Measurements from ENCODE around the gene KCNK10.
"Not testable (repeated sequence)": the region's sequence is repeated elsewhere in the genome, so short reads cannot be mapped to it uniquely, and the experiment has no call there.

Gene KCNK10

DNA sequence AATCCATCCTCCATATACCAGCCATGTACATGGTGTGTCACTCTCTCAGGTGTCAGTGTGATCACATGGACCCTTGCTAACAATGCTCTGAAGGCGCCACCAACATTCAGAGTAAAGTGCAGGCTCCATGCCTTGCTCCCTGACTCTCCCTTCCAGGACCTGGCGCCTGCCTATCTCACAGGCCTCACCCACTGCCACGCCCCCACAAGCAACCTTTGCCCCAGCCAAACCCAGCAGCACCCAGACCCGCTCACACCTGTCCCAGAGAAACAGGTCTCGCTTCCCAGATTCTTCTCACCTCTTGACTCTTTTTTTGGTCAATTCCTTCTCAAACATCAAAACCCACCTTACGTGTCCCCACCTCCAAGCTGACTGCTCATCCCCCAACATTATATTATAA is 52.3 kb downstream of the KCNK10 start:
- DNase-seq (ENCODE audit: low read depth in 2 of 2), result no peak

DNA sequence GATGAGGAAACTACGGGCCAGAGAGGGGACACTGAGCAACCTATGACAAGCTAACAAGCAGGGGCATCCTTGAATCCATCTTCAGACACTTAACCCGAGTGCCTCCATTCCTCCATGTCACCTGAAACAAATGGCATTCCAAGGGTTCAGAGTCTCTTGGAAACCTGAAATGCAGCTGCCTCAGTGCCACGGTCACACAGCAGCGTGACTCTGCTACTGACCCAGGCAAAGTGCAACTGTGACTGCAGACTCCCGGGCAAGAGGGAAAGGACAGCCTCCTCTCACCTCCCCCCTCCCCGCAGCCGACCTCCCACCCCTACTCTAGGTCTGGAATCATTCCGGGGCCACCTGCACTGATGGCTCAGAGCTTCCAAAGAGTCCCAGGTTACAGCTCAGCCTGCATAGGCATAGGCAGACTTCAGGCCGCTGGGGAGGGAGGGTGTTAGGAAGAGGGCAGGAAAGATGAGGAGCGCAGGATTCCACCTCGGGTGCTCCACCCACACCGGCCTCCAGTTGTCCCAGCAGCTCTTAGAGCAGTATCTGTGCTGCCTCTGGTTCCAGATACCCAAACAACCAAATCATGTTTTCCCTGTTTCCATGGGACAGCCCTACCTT is 53.2 kb downstream of the KCNK10 start:
- DNase-seq (ENCODE audit: low read depth in 2 of 2), result no peak

GRCh38 chr14:88266474-88266873 is 56.6 kb downstream of the KCNK10 start:
- no peak for DNase-seq (ENCODE audit: low read depth in 2 of 2)

DNA sequence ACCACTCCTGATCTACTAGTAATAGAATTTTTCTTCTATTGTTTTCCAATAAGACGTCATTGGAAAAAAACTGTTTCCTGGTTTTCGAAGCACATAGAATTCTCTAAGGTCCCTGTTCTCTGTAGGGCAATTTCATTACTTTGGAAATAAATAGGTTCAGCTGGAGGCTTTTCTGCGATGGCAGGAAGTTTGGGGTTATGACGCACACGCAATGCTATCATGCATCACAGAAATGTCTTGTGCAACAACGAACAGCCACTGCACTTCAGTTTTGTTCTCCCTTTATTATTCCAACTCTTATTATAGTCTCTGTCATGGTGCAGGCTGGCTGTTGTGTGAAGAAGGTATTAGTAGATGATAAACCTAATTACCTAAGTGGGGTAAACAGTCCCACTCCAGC is 59.0 kb downstream of the KCNK10 start:
- no peak for DNase-seq (ENCODE audit: low read depth in 2 of 2)

DNA sequence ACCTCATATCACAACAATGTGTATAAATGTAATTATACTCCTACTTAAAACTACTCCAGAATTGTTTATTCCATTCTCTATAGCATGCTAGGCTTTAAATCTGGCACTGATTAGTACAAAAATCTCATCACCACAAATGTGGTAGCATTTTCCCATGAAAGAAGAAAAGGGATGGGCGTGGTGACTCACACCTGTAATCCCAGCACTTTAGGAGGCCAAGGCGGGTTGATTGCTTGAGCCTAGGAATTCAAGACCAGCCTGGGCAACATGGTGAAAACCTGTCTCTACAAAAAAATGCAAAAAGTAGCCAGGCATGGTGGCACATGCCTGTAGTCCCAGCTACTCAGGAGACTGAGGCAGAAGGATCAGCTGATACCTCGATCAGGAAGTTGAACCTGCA is 61.8 kb downstream of the KCNK10 start:
- DNase-seq (ENCODE audit: low read depth in 2 of 2), result not testable (repeated sequence)

DNA sequence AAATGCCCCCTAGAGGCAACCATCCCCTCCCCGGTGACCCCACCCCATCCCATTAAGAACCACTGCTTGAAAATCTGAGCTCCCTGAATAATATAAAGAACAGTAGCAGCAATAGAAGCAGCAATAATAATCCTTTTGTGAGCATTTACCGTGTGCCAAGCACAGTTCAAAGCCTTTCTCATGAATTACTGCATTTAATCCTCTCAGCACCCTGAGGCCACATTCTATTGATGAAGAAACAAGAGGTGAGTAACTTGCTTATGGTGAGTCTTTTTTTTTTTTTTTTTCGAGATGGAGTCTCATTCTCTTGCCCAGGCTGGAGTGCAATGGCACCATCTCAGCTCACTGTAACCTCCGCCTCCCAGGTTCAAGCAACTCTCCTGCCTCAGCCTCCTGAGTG is 65.0 kb downstream of the KCNK10 start:
- DNase-seq (ENCODE audit: low read depth in 2 of 2), result no peak

DNA sequence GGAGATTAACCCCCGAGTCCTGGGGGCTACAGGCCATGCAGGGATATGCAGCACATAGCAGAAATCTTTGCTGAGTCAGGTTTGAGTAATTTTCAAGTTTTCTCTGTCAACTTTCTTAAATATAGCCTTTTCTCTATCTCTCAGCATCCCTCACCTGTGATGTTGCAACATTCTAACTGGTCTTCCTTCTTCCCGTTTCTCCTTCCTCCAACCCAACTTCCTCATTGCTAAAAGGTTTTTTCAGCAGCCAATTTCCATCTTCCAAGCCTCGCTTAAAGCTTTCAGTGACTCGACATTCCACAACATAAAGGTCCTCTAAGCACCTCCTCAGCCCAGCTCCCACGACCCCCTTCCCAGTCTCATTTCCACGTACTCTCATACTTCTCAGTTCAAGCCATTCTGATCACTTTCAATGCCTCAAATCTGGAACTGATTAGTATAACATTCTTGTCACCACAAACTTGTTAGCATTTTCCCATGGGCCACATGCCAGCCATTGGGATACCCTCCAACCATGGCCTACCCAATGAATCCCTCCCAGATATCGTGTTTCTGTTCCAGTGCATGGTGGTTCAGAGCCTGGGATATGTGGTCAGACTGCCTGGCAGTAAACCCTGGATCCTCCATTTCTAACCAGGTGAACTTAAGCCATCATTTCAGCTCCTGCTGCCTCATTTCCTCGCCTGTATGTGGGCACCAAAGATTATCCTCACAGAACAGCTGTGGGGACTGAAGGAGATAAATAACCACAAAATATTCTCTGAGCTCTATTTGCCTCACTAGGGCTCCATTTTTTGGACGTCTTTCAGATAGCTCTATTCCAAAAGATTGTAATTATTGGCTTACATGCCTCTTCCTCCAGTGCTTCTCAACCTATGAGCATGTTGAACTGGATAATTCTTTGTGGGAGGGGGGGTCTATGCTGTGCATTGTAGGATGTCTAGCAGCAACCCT is 65.8 kb downstream of the KCNK10 start:
- DNase-seq (ENCODE audit: low read depth in 2 of 2), result no peak

- DNase-seq (ENCODE audit: low read depth in 2 of 2), result no peak
Observed at GRCh38 chr14:88255798-88256197, 67.3 kb downstream of the KCNK10 start.

- DNase-seq (ENCODE audit: low read depth in 2 of 2), result no peak
Observed at GRCh38 chr14:88255196-88255595, 67.9 kb downstream of the KCNK10 start.

DNA sequence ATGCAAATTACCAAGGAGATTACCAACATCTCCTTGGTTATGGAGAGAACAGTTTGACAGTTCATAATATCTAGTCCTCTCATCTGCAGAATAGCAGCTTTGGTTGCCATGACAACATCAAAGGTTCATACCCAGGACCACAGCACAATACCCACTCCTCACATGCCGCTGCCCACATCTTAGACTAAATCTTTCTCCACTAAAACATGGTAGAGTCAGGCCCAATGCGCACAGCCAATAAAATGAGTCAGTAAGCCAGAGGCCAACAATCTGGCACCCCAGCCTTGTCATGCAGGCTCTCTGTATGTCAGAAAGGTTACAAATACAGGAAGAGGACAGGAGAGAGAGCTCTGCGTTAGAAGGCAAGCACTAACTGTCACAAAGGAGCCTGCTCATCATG is 70.6 kb downstream of the KCNK10 start:
- DNase-seq (ENCODE audit: low read depth in 2 of 2), result no peak

GRCh38 chr14:88251650-88252049 is 71.4 kb downstream of the KCNK10 start:
- no peak for DNase-seq (ENCODE audit: low read depth in 2 of 2)

DNA sequence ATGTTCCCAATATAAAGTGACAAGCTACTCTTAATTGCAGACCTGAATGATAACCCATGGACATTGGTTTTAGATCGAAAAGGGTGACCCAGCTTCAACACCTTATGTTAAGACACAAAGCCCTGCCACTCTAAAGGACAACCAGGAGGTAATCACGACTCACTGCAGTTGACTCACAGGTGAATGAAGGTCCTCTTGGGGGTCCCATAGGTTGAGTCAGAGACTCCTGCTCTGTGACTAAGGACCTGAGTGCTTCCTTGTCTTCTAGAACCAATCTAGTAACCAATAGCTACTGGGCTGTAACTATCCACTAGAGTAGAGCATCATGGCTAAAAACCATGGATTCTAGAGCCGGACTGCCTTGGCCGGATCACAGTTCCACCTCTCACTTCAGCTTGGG is 73.8 kb downstream of the KCNK10 start:
- no peak for DNase-seq (ENCODE audit: low read depth in 2 of 2)

DNA sequence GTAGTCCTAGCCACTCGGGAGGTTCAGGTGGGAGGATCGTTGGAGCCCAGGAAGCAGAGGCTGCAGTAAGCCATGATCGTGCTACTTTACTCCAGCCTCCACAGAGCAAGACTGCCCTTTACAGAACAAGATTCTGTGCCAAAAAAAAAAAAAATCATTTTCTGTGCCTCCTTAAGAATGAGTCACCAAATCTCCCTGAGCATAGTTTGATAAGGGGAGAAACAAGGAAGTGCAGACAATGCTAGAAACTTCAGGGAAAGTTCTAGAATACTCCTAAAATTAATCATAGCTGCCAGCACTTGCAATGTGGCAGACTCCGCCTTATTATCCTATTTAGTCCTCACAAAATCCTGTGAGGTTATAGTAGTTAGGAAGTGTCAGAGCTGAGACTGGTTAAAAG is 74.5 kb downstream of the KCNK10 start:
- no peak for DNase-seq (ENCODE audit: low read depth in 2 of 2)

DNA sequence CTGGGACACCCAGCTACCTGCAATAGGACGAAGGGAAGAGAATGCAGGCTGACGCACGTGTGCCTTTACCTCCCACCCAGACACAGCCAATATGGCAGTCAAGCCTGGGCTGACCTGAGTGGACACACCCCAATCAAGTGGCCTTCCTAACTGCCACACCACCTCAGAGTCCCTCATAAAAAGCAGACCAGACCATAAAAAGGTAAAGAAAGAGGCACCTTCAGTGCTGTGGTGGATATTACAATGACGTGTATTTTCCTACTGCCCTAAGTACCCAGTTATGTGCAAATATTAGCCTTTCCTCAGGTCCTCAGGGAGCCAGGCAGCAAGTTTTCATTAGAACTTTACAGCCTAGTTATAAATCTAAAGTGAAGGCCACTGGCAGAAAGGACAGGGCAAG is 75.8 kb downstream of the KCNK10 start:
- DNase-seq (ENCODE audit: low read depth in 2 of 2), result no peak

DNA sequence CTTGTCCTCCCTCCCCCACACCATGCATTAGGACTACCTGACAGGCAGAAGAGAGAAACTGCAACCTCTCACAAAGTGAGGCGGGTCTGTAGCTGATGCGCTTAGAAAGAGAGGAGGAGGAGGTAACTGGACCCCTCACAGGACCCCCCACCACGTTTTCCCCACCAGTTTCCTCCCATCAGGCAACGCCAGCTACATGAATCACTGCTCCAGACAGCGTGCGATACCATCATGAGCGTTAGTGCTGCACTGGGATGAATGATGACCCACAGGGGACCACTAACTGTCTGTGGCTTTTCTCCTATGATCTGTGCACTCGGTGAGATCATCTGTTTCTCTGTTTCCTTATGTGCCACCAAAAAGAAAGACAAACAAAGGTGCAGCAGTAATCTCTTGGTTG is 77.7 kb downstream of the KCNK10 start:
- DNase-seq (ENCODE audit: low read depth in 2 of 2), result no peak

DNA sequence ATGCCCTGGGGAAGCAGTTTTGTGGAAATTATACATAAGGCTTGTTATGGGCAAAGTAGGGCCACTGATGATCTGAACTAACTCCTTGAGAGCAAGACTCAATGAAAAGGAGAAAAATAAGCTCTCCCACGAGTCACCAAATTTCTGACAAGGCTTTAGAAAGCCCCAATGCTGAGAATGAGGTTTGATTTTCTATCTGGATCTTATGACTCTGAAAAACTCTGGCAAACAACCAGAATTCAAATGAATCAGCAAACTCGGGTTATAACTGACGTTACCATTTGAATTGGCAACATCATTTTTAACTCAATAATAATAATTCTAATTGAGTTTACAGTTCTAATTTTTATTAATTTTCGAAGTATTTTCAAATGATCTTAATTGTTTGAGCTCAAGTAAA is 79.1 kb downstream of the KCNK10 start:
- DNase-seq (ENCODE audit: low read depth in 2 of 2), result no peak

DNA sequence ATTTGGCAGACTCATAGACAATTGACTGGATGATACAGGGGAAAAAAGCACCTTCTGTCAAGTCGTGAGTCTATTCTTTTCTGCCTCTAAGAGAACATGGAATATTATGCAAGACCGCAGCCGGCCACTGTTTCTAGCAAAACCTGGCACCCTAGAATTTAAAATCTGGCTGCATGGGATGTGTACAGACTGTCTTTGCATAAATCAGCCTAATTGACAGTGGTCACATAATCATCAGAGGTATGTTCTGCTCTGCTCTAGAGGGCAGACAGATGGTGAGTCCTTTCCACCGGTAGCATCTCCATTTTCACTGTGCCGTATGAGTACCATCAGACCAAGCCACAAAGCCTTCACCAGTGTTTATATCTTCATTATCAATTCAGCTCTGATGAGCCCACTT is 80.6 kb downstream of the KCNK10 start:
- DNase-seq (ENCODE audit: low read depth in 2 of 2), result no peak

- no peak for DNase-seq (ENCODE audit: low read depth in 2 of 2)
Observed at GRCh38 chr14:88241810-88242209, 81.3 kb downstream of the KCNK10 start.

GRCh38 chr14:88234442-88234841 is 88.6 kb downstream of the KCNK10 start:
- DNase-seq (ENCODE audit: low read depth in 2 of 2), result no peak

DNA sequence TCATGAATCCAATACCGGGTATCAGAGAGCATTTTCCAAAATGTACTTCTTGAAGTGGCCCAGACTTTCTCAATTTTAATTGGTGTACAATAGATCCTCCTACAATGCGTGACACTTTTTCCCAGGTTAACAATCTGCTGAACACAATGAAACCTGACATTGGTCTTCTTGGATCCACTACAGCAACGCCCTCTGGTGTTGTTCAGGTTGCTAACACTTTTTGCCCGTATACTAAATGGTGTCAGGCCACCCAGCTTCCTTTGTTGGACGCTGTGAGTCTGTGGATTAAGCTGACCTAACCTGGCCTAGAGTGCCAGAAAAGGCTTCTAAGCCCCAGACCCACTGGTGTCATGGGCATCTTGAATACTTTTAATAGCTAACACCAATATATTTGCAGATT is 89.2 kb downstream of the KCNK10 start:
- no peak for DNase-seq (ENCODE audit: low read depth in 2 of 2)

DNA sequence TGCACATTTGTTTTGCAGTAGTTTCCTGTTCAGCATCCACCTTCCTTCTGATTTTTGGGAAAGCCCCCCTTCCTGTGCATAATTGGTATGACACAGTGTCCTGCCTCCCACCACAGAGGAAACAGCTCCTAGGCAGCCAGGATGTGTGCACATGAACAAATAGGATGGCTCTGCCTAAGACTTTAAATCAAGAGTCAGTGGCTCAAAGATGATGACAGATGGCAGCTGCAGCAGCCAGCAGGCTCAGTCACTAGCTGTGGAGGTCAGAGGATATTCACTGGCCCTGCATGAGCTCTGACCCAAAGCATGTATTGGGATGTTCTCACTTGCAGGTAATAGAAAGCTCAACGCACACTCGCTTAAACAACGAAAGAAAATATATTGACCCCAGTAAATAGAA is 90.3 kb downstream of the KCNK10 start:
- no peak for DNase-seq (ENCODE audit: low read depth in 2 of 2)

GRCh38 chr14:88231603-88232002 is 91.5 kb downstream of the KCNK10 start:
- DNase-seq (ENCODE audit: low read depth in 2 of 2), result no peak

DNA sequence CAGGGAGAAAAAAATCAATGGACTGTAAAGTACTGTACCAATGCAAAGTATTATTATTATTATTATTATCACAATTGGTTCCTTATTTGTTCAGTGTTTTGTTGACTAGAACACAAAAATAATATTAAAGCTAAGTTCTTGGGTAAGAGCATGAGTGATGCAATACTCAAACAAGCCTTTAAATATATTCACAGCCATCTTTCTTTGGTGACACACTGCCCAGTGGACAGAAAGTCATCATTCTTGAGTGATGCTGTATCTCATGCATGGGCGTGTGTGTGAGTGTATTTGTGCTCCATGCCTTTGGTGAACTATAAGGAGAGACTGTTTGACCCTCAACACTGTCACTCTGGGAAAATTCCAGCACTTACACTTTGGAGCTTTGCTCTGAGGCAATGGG is 93.6 kb downstream of the KCNK10 start:
- no peak for DNase-seq (ENCODE audit: low read depth in 2 of 2)
